K562 (cell line): ENCODE results near the gene RNF213. TPM values are rescaled to one million over a fixed set of nuclear protein-coding genes. Genes with fewer than 3 reads are reported as not detected.

ENCODE experiments used
- EHMT2 ChIP-seq: fragments of 450-650 bp; IDR thresholded peaks from 2 replicates; pipeline ENCODE4 v1.6.1; 2018; ENCODE audit warnings: antibody characterized with exemption
- ELF2 ChIP-seq: fragments of 250-450 bp; sonication (Bioruptor Pico); IDR thresholded peaks from 2 replicates; pipeline ENCODE4 v1.5.0; 2021; ENCODE audit warnings: mild to moderate bottlenecking
- KAT7 ChIP-seq: sonication (generic); formaldehyde crosslinking; IDR thresholded peaks from 2 replicates; pipeline ENCODE4 v1.8.0; 2022; ENCODE audit warnings: missing genetic modification reagents, mild to moderate bottlenecking, borderline replicate concordance
- LCOR ChIP-seq: sonication (generic); formaldehyde crosslinking; IDR thresholded peaks from 2 replicates; pipeline ENCODE4 v1.8.0; 2022; ENCODE audit warnings: mild to moderate bottlenecking, missing genetic modification reagents
- POLR2AphosphoS5 ChIP-seq: IDR thresholded peaks from 2 replicates; pipeline ENCODE4 v1.6.1; 2011; ENCODE audit warnings: mild to moderate bottlenecking, low read depth, low read length, moderate library complexity; ENCODE audit not compliant: control insufficient read depth, insufficient read depth
- RBFOX2 ChIP-seq: fragments of 200-400 bp; formaldehyde crosslinking; IDR thresholded peaks from 2 replicates; pipeline ENCODE4 v1.6.1; 2017; ENCODE audit warnings: low read depth, mild to moderate bottlenecking, low read length, moderate library complexity
- RNF2 ChIP-seq: sonication (generic); IDR thresholded peaks from 2 replicates; pipeline ENCODE4 v1.6.1; 2016
- SIRT6 ChIP-seq: IDR thresholded peaks from one replicate; pipeline ENCODE4 v1.6.1; 2012; ENCODE audit warnings: low read depth, mild to moderate bottlenecking, control low read depth, inconsistent platforms, low read length, moderate library complexity
- SPI1 ChIP-seq: IDR thresholded peaks from 2 replicates; pipeline ENCODE4 v1.6.1; 2011; ENCODE audit warnings: low read depth, low read length, control low read depth, borderline replicate concordance
- TEAD1 ChIP-seq, 2 experiments: fragments of 450-650 bp in 1 of 2; sonication (generic) in 1 of 2; formaldehyde crosslinking; IDR thresholded peaks; 2 replicates each; pipeline versions ENCODE4 v1.4.0 to v1.8.0; 2020 to 2022; ENCODE audit warnings: mild to moderate bottlenecking in 2 of 2, missing genetic modification reagents in 1 of 2
- TFAM ChIP-seq: fragments of 250-450 bp; sonication (Bioruptor Pico); conservative IDR thresholded peaks from 2 replicates; pipeline ENCODE4 v1.5.0; 2021; ENCODE audit warnings: mild to moderate bottlenecking, moderate library complexity
- YY1 ChIP-seq, 3 experiments: IDR thresholded peaks; 2 replicates each; pipeline ENCODE4 v1.6.1; 2011; ENCODE audit warnings: low read length in 2 of 3, mild to moderate bottlenecking in 2 of 3, moderate library complexity in 2 of 3, borderline replicate concordance in 1 of 3, control low read depth in 1 of 3, low read depth in 1 of 3; ENCODE audit not compliant: insufficient read depth in 3 of 3, insufficient replicate concordance in 2 of 3, control insufficient read depth in 1 of 3, insufficient read length in 1 of 3; ENCODE audit errors: extremely low read depth in 1 of 3
- ZBTB7A ChIP-seq: IDR thresholded peaks from 2 replicates; pipeline ENCODE4 v1.6.1; 2011; ENCODE audit warnings: low read depth, mild to moderate bottlenecking, low read length, moderate library complexity, borderline replicate concordance; ENCODE audit not compliant: control insufficient read depth
- ZHX1 ChIP-seq: fragments of 150-350 bp; conservative IDR thresholded peaks from 2 replicates; pipeline ENCODE4 v1.6.1; 2014; ENCODE audit warnings: low read length
- polyA plus RNA-seq, 8 experiments: library from polyadenylated mRNA; depleted of rRNA in 4 of 8; stranded (reverse) in 5 of 8; unstranded in 3 of 8; fragments of >200 nt; fragmentation: Nextera tagmentation in 2 of 8; fragmentation: Illumina TruSeq in 1 of 8; extraction: Ambion mirVana in 2 of 8; extraction: Trizol in 1 of 8; gene quantifications; 2 replicates each; pipeline versions ENCODE4 v1.2.1 to v1.2.3, GENCODE V29; 2011 to 2014; ENCODE audit warnings: inconsistent platforms in 1 of 8, missing spikeins in 1 of 8
- total RNA-seq, 7 experiments: library from RNA; depleted of rRNA in 6 of 7; stranded (reverse); fragments of >200 nt in 6 of 7; fragmentation: Illumina TruSeq in 2 of 7; extraction: Trizol in 2 of 7; gene quantifications; 2 replicates each; pipeline versions ENCODE4 v1.2.1 to v1.2.3, GENCODE V29; 2011 to 2021; ENCODE audit warnings: low replicate concordance in 1 of 7
- TF ChIP-seq, protein P1 (sequence below), 3 experiments: fragments of 200-800 bp in 1 of 3; sonication (Bioruptor generic) in 1 of 3; sonication (generic) in 1 of 3; formaldehyde crosslinking in 1 of 3; IDR thresholded peaks; 2 replicates each; pipeline versions ENCODE4 v1.6.1 to v1.8.0; 2016 to 2022; ENCODE audit warnings: mild to moderate bottlenecking in 2 of 3, missing compliant biosample characterization in 2 of 3, missing genetic modification characterization in 2 of 3, missing genetic modification reagents in 1 of 3
- TF ChIP-seq, protein P2 (sequence below): fragments of 450-650 bp; formaldehyde crosslinking; IDR thresholded peaks from 2 replicates; pipeline ENCODE4 v1.4.0; 2020; ENCODE audit warnings: mild to moderate bottlenecking, moderate library complexity
- TF ChIP-seq, protein P3 (sequence below), 2 experiments: IDR thresholded peaks; 2 replicates each; pipeline ENCODE4 v1.6.1; 2012; ENCODE audit warnings: improper control_type of control experiment in 2 of 2, low read depth in 2 of 2, low read length in 2 of 2, borderline replicate concordance in 1 of 2

RNF213 gene
- total and polyA plus RNA-seq, 9 of the 15 experiments (the other 6 are each of a cell fraction or from before 2014, with no cell fraction given) = 5.3 to 33.6 (median 17.9) TPM

GRCh38 chr17:80414803-80415625, 154.4 kb downstream of the RNF213 start, which contains the start of gene ENDOV (continued):
- TF ChIP-seq, protein P1, sequence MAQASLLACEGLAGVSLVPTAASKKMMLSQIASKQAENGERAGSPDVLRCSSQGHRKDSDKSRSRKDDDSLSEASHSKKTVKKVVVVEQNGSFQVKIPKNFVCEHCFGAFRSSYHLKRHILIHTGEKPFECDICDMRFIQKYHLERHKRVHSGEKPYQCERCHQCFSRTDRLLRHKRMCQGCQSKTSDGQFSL (CRISPR knock-in tag; IDR thresholded peaks at IDR 0.05) = peak; percentile 8; the same call in 1 of the 2 replicates
- TF ChIP-seq, protein P1 (tag; IDR thresholded peaks at IDR 0.05) = no peak
- TF ChIP-seq, protein P2, sequence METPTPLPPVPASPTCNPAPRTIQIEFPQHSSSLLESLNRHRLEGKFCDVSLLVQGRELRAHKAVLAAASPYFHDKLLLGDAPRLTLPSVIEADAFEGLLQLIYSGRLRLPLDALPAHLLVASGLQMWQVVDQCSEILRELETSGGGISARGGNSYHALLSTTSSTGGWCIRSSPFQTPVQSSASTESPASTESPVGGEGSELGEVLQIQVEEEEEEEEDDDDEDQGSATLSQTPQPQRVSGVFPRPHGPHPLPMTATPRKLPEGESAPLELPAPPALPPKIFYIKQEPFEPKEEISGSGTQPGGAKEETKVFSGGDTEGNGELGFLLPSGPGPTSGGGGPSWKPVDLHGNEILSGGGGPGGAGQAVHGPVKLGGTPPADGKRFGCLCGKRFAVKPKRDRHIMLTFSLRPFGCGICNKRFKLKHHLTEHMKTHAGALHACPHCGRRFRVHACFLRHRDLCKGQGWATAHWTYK (CRISPR knock-in tag) = 0 out of 2 replicates have a peak, but pooled peaks have one; percentile 15
- peak; percentile 56; the same call in 1 of the 2 replicates for TF ChIP-seq POLR2AphosphoS5
- no peak for TF ChIP-seq SIRT6
- peak; percentile 64; the same call in 1 of the 2 replicates for TF ChIP-seq ZHX1
- peak; percentile 68 for TF ChIP-seq LCOR
- peak; percentile 42; the same call in 1 of the 2 replicates for TF ChIP-seq KAT7 (CRISPR knock-in tag)
- TF ChIP-seq, protein P3, sequence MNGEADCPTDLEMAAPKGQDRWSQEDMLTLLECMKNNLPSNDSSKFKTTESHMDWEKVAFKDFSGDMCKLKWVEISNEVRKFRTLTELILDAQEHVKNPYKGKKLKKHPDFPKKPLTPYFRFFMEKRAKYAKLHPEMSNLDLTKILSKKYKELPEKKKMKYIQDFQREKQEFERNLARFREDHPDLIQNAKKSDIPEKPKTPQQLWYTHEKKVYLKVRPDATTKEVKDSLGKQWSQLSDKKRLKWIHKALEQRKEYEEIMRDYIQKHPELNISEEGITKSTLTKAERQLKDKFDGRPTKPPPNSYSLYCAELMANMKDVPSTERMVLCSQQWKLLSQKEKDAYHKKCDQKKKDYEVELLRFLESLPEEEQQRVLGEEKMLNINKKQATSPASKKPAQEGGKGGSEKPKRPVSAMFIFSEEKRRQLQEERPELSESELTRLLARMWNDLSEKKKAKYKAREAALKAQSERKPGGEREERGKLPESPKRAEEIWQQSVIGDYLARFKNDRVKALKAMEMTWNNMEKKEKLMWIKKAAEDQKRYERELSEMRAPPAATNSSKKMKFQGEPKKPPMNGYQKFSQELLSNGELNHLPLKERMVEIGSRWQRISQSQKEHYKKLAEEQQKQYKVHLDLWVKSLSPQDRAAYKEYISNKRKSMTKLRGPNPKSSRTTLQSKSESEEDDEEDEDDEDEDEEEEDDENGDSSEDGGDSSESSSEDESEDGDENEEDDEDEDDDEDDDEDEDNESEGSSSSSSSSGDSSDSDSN (IDR thresholded peaks at IDR 0.05; ENCODE audit: borderline replicate concordance in 1 of 2, low read depth in 2 of 2, low read length in 2 of 2) = no peak
- peak in 2 of 3 experiments; percentile 72 to 77 for TF ChIP-seq YY1 (IDR thresholded peaks at IDR 0.05; ENCODE audit: borderline replicate concordance in 1 of 3, control insufficient read depth in 1 of 3, extremely low read depth in 1 of 3, insufficient read depth in 3 of 3, insufficient read length in 1 of 3, insufficient replicate concordance in 2 of 3, low read depth in 1 of 3, low read length in 2 of 3)
- peak; percentile 77 for TF ChIP-seq RBFOX2
- 0 out of 2 replicates have a peak, but pooled peaks have one; percentile 23 for TF ChIP-seq EHMT2
- TF ChIP-seq TFAM (CRISPR knock-in tag) = no peak
- TF ChIP-seq RNF2 = 0 out of 2 replicates have a peak, but pooled peaks have one; percentile 30
- peak in 1 of 2 experiments; percentile 86; a peak in 1 of 4 replicates for TF ChIP-seq TEAD1 (CRISPR knock-in tag; IDR thresholded peaks at IDR 0.05)
- TF ChIP-seq SPI1 = peak; percentile 66; the same call in 1 of the 2 replicates
- peak; percentile 51; the same call in 1 of the 2 replicates for TF ChIP-seq ZBTB7A
- TF ChIP-seq ELF2 (CRISPR knock-in tag) = peak; percentile 99
